GM12878 (cell line): ENCODE measurements around the gene MRTFA. TPM values are rescaled to one million over a fixed set of nuclear protein-coding genes. Genes with fewer than 3 reads are reported as not detected.

Experiments
- CREB1 ChIP-seq: IDR thresholded peaks from 2 replicates; pipeline ENCODE4 v1.6.1; 2012; ENCODE audit warnings: low read depth, mild to moderate bottlenecking, inconsistent platforms
- EP300 ChIP-seq, 2 experiments: fragments of 150-350 bp in 1 of 2; IDR thresholded peaks; 2 replicates each; pipeline ENCODE4 v1.6.1; 2011 to 2012; ENCODE audit warnings: low read depth in 2 of 2, low read length in 2 of 2, borderline replicate concordance in 1 of 2, improper control_type of control experiment in 1 of 2, inconsistent platforms in 1 of 2; ENCODE audit not compliant: control insufficient read depth in 1 of 2
- FOS ChIP-seq: IDR thresholded peaks from 3 replicates; pipeline ENCODE4 v1.6.1; 2011; ENCODE audit warnings: borderline replicate concordance; ENCODE audit not compliant: insufficient read length; ENCODE audit errors: extremely low read depth
- NFIC ChIP-seq: IDR thresholded peaks from 2 replicates; pipeline ENCODE4 v1.6.1; 2012; ENCODE audit warnings: low read depth, mild to moderate bottlenecking, inconsistent platforms, low read length, moderate library complexity
- NR2C1 ChIP-seq: fragments of 450-650 bp; IDR thresholded peaks from 2 replicates; pipeline ENCODE4 v1.6.1; 2017; ENCODE audit warnings: antibody characterized with exemption, mild to moderate bottlenecking, moderate library complexity
- SP1 ChIP-seq: IDR thresholded peaks from one replicate; pipeline ENCODE4 v1.6.1; 2011; ENCODE audit warnings: low read depth, low read length
- SREBF2 ChIP-seq: IDR thresholded peaks from 2 replicates; pipeline ENCODE4 v1.6.1; 2012; ENCODE audit warnings: mild to moderate bottlenecking, low read length
- polyA plus RNA-seq, 11 experiments: library from polyadenylated mRNA; depleted of rRNA in 4 of 11; unstranded in 6 of 11; stranded (reverse) in 5 of 11; fragments of >200 nt; fragmentation: Nextera tagmentation in 4 of 11; fragmentation: Illumina TruSeq in 1 of 11; extraction: Ambion mirVana in 4 of 11; extraction: Trizol in 1 of 11; gene quantifications; 1 replicate in 1 of 11; 2 replicates in 10 of 11; pipeline versions ENCODE4 v1.2.1 to v1.2.3, GENCODE V29; 2011 to 2016; ENCODE audit warnings: inconsistent platforms in 2 of 11, missing spikeins in 2 of 11, low read depth in 1 of 11
- total RNA-seq, 4 experiments: library from RNA; depleted of rRNA in 3 of 4; stranded (reverse); fragments of >200 nt in 3 of 4; fragmentation: Illumina TruSeq in 1 of 4; extraction: Trizol in 1 of 4; gene quantifications; 2 replicates each; pipeline versions ENCODE4 v1.2.1 to v1.2.3, GENCODE V29; 2013 to 2021
- TF ChIP-seq, protein P1 (sequence below): fragments of 450-650 bp; IDR thresholded peaks from 2 replicates; pipeline ENCODE4 v1.6.1; 2016; ENCODE audit warnings: mild to moderate bottlenecking, moderate library complexity, borderline replicate concordance
- TF ChIP-seq, protein P2 (sequence below): fragments of 450-650 bp; IDR thresholded peaks from 2 replicates; pipeline ENCODE4 v1.6.1; 2014; ENCODE audit warnings: mild to moderate bottlenecking
- TF ChIP-seq, protein P3 (sequence below): fragments of 450-650 bp; IDR thresholded peaks from 2 replicates; pipeline ENCODE4 v1.6.1; 2017; ENCODE audit warnings: borderline replicate concordance
- TF ChIP-seq, protein P4 (sequence below): fragments of 450-650 bp; IDR thresholded peaks from 2 replicates; pipeline ENCODE4 v1.6.1; 2017; ENCODE audit warnings: antibody characterized with exemption, mild to moderate bottlenecking, moderate library complexity

The MRTFA gene
- total and polyA plus RNA-seq, 10 of the 15 experiments (the other 5 are each of a cell fraction or from before 2014, with no cell fraction given): 2.0 to 63.9 (median 17.9) TPM

DNA sequence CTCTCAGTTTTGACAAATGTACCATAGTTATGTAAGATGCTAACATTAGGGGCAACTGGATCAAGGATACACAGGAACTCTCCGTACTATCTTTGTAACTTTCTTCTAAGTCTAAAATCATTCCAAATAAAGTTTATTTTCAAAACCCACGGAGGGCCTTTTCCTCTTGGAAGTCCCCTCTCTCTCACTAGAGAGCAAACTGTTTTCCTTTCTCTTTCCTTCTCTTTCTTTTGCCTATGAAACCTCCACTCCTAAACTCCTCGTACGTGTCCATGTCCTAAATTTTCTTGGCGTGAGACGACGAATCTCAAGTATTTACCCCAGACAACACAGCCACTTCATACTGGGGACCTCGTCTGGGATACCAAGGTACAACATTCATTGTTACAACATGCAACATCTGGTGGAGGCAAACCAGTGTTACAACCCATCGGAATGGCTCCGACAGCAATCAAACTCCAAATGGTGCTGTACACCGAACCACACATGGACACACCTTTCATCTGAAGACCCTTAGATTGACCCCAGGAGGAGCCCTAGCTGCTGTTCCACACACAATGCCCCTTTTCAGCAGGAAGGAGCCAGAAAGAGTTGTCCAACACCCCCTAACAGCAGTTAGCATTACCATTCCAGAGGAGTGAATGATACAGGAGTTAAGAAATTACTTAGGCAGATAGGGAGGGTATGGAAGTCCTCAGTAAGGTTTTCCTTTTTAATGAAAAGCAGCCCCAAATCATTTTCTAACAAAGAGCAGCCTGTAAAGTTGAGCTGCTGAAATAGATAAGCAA, 158.0 kb downstream of the MRTFA start (continued):
- TF ChIP-seq, protein P1, sequence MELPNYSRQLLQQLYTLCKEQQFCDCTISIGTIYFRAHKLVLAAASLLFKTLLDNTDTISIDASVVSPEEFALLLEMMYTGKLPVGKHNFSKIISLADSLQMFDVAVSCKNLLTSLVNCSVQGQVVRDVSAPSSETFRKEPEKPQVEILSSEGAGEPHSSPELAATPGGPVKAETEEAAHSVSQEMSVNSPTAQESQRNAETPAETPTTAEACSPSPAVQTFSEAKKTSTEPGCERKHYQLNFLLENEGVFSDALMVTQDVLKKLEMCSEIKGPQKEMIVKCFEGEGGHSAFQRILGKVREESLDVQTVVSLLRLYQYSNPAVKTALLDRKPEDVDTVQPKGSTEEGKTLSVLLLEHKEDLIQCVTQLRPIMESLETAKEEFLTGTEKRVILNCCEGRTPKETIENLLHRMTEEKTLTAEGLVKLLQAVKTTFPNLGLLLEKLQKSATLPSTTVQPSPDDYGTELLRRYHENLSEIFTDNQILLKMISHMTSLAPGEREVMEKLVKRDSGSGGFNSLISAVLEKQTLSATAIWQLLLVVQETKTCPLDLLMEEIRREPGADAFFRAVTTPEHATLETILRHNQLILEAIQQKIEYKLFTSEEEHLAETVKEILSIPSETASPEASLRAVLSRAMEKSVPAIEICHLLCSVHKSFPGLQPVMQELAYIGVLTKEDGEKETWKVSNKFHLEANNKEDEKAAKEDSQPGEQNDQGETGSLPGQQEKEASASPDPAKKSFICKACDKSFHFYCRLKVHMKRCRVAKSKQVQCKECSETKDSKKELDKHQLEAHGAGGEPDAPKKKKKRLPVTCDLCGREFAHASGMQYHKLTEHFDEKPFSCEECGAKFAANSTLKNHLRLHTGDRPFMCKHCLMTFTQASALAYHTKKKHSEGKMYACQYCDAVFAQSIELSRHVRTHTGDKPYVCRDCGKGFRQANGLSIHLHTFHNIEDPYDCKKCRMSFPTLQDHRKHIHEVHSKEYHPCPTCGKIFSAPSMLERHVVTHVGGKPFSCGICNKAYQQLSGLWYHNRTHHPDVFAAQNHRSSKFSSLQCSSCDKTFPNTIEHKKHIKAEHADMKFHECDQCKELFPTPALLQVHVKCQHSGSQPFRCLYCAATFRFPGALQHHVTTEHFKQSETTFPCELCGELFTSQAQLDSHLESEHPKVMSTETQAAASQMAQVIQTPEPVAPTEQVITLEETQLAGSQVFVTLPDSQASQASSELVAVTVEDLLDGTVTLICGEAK: no peak
- TF ChIP-seq NR2C1: no peak
- TF ChIP-seq NFIC: no peak
- TF ChIP-seq, protein P2, sequence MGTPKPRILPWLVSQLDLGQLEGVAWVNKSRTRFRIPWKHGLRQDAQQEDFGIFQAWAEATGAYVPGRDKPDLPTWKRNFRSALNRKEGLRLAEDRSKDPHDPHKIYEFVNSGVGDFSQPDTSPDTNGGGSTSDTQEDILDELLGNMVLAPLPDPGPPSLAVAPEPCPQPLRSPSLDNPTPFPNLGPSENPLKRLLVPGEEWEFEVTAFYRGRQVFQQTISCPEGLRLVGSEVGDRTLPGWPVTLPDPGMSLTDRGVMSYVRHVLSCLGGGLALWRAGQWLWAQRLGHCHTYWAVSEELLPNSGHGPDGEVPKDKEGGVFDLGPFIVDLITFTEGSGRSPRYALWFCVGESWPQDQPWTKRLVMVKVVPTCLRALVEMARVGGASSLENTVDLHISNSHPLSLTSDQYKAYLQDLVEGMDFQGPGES: no peak
- no peak for TF ChIP-seq SREBF2
- TF ChIP-seq EP300 (IDR thresholded peaks at IDR 0.05; ENCODE audit: borderline replicate concordance in 1 of 2, control insufficient read depth in 1 of 2, low read depth in 2 of 2, low read length in 2 of 2): no peak
- no peak for TF ChIP-seq FOS
- no peak for TF ChIP-seq CREB1
- TF ChIP-seq, protein P3, sequence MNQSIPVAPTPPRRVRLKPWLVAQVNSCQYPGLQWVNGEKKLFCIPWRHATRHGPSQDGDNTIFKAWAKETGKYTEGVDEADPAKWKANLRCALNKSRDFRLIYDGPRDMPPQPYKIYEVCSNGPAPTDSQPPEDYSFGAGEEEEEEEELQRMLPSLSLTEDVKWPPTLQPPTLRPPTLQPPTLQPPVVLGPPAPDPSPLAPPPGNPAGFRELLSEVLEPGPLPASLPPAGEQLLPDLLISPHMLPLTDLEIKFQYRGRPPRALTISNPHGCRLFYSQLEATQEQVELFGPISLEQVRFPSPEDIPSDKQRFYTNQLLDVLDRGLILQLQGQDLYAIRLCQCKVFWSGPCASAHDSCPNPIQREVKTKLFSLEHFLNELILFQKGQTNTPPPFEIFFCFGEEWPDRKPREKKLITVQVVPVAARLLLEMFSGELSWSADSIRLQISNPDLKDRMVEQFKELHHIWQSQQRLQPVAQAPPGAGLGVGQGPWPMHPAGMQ: no peak
- TF ChIP-seq, protein P4, sequence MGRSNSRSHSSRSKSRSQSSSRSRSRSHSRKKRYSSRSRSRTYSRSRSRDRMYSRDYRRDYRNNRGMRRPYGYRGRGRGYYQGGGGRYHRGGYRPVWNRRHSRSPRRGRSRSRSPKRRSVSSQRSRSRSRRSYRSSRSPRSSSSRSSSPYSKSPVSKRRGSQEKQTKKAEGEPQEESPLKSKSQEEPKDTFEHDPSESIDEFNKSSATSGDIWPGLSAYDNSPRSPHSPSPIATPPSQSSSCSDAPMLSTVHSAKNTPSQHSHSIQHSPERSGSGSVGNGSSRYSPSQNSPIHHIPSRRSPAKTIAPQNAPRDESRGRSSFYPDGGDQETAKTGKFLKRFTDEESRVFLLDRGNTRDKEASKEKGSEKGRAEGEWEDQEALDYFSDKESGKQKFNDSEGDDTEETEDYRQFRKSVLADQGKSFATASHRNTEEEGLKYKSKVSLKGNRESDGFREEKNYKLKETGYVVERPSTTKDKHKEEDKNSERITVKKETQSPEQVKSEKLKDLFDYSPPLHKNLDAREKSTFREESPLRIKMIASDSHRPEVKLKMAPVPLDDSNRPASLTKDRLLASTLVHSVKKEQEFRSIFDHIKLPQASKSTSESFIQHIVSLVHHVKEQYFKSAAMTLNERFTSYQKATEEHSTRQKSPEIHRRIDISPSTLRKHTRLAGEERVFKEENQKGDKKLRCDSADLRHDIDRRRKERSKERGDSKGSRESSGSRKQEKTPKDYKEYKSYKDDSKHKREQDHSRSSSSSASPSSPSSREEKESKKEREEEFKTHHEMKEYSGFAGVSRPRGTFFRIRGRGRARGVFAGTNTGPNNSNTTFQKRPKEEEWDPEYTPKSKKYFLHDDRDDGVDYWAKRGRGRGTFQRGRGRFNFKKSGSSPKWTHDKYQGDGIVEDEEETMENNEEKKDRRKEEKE: no peak
- TF ChIP-seq SP1: no peak
